DOHH2 (cell line): ENCODE results near the gene WDR77.

Experiments
- CTCF ChIP-seq: fragments of 200-600 bp; sonication (generic); IDR thresholded peaks from one replicate; pipeline ENCODE4 v1.5.1; 2014; ENCODE audit warnings: antibody characterized with exemption, mild to moderate bottlenecking, low read depth, low read length; ENCODE audit not compliant: poor library complexity, severe bottlenecking
- EZH2phosphoT487 ChIP-seq: fragments of 200-600 bp; sonication (generic); IDR thresholded peaks from 2 replicates; pipeline ENCODE4 v1.6.1; 2017; ENCODE audit warnings: borderline replicate concordance, mild to moderate bottlenecking, antibody characterized with exemption, low read length, moderate library complexity, mixed read lengths

GRCh38 chr1:111436726-111437125 is 12.3 kb downstream of the WDR77 start:
- TF ChIP-seq CTCF (no peak), EZH2phosphoT487 (no peak)
